ENCODE results near the gene COPRS.
A peak's percentile ranks its signal among the peaks of the same experiment; 100 is the strongest.

COPRS gene

GRCh38 chr17:31858642-31859486 lies at the start of gene COPRS:
COPRS (minus strand) TSS chr17:31859244; CDS start chr17:31859199, 45 bp downstream.
- peak; percentile 80 to 83 for DNase-seq

DNA sequence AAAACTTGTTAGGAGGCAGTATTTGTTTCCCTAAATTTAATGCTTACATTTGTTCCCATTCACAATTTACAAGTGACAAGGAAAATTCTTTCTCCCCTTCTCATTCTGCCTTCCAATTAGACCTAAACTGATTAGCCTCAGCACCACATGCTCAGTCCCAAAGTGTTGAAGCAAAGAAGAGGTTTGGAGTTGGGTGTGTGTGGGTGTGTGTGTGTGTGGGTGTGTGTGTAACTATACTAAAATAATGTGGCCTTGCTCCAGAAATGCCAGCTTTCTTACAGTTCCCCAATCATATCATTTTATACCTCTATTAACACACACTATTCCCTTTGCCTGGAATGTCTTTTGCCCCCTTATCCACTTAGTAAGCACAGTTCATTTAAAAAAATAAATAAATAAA lies 49.3 kb upstream of the COPRS start:
- DNase-seq = no peak

DNA sequence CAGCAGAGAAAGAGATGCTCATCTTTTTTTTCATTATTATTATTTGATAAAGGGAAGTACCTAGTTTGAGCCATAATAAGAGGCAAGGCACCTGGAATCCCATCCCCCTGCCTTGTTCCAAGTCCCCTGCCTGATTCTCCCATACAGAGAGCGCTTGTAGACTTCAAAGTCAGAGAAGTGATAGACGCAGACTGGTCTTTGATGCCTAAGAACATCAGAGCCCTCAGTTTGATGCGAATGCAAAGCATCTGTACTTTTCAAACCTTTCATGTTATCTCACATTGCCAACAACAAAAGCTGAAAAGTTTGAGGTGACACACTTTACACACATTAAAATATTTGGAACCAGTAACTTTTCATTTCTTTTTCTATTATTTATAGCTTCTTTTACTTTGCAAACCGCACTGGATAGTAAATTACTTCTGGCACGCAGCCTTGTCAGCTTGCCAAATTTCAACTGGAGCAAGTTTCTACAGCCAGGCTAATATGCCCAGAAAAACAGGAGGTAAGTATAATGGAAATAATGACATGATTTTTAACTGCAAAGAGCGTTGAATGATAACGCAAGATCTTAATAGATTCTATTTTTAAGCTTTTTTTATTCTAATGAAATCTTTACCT lies 48.4 kb upstream of the COPRS start:
- DNase-seq = no peak

GRCh38 chr17:31903401-31903800 lies 44.4 kb upstream of the COPRS start:
- no peak for DNase-seq

DNA sequence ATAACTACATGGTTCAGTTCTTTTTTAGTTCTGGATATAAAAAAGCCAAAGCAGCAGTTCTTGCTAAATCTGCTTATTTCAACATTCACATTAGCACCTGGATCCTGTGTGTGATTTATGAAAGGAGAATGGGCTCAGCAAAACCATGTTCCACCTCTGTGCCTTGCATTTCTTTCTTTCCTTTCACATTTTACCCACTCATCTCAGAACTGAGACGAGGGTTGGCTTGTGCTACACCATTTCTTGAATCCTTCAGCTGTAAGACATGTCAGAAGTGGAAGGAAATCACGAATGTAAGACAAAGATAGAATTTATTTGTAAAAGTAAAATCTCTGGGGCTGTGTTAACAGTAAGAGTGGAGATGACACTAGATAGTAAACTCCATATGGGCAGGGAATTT lies 43.6 kb upstream of the COPRS start:
- DNase-seq = no peak

- DNase-seq = no peak
Measured at GRCh38 chr17:31900877-31901276, 41.8 kb upstream of the COPRS start.

- DNase-seq = peak in 1 of 2 donors; percentile 30
Measured at GRCh38 chr17:31888124-31888523, 29.1 kb upstream of the COPRS start.

DNA sequence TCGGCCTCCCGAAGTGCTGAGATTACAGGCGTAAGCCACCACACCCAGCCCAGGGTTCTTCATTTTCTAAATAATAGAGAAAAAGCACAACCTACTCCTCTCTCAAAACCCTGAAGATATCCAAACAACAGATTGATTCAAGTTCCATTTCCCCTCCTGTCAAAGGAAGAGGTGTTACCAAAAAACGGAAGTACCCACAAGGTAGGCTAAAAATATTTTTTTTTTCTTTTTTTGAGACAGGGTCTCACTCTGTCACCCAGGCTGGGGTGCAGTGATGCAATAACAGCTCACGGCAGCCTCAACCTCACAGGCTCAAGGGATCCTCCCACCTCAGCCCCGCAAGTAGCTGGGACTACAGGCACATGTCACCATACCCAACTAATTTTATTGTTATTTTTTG lies 23.5 kb upstream of the COPRS start:
- DNase-seq = peak in 1 of 2 donors; percentile 32

GRCh38 chr17:31880311-31880710 lies 21.3 kb upstream of the COPRS start:
- DNase-seq = no peak

DNA sequence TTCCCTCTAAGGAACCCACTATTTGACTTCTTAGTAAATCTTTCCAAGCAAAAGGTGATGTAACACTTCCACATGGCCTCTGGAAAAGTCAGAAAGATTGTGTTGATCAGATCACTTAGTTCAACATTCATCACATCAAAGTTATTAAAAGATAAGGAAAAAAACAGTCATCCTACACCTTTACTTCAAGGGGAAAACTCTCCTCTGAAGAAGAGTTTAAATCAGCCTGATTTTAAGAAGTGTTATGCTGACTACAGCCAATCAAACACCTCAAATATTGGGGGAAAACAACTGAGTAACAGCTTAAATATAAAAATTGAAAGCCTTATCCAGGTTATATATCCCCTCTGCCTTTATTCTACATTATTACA lies 19.6 kb upstream of the COPRS start:
- no peak for DNase-seq

DNA sequence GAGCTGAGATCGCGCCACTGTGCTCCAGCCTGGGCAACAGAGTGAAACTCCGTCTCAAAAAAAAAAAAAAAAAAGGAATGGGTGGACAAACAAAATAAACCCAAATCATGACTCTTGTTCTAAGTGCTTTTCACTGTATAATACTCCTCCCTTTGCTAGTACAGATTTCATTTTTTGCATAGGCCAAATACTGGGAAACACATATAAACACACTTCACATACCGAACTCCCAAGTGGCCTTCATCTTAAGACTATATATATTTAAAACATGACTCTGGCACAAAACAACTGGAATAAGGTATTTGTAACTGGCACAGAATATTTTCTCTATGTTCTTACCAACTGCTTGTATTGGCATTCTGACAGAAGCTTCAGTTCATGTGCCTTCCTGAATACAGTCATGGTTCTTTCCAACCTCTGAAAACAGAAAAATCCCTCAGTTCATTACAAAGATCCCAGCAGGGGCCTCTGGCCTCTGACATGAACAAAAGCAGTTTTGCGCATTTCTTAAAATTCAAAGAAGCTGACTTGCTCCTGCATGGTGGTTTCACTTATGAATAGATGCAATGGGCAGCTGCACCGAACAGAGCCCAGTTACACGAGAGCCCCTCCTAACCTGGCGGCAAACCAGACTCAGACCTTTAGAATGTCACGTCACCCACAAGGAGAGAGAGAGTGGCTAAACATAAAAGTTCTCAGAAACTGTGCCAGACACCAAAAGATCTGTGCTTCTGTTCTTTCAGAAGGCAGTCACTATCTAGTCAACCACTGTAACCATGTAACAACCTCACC lies 19.1 kb upstream of the COPRS start:
- DNase-seq = no peak

DNA sequence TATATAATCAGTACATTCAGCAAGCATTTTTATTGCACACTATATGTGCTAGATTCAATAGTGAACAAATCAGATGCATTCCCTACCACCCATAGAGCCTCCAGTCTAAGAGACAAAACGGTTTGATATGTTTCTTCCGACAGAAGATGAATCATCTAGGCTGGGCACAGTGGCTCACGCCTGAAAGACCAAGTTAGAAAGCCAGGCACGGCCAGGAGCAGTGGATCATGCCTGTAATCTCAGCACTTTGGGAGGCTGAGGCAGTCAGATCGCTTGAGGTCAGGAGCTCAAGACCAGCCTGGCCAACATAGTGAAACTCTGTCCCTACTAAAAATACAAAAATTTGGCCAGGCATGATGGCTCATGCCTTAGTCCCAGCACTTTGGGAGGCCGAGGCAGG lies 18.3 kb upstream of the COPRS start:
- no peak for DNase-seq

GRCh38 chr17:31875081-31875480 lies 16.0 kb upstream of the COPRS start:
- no peak for DNase-seq

GRCh38 chr17:31869797-31870568 lies 10.9 kb upstream of the COPRS start:
- DNase-seq = no peak

GRCh38 chr17:31869031-31869430 lies 10.0 kb upstream of the COPRS start:
- no peak for DNase-seq

- no peak for DNase-seq
Measured at GRCh38 chr17:31859487-31860008, 504 bp upstream of the COPRS start.

DNA sequence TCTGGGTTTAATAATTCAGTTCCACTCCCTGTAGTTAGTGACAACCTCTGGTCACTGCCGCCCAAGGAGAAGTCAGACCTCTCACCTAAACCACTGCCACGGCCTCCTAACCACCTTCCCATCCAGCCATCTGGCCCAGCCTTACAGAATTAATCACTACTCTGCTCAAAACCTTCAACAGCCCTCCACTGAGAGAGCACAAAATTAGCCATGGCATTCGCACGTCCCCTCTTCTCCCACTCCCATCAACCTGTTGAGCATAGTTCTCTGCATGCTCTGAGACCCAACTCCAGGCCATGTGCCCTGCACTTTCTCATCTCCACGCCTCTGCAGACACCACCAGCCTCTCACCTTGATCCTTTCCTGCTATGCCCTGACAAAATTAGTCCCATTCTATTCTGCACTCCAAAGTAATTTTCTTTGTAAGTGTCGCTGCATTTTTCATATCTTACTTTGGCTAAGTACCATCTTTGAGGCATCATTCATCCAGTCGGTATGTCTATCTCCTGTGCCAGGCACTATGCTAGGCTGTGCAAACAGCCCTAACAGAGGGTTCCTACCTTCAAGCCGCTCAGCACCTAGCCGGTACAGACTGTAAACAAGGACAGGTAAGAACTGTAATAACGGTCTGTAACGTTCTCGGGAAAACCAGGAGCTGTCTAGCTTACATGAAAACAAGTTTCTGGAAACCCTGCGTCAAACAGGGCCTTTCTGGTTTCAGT lies 963 bp downstream of the COPRS start:
- DNase-seq = no peak

DNA sequence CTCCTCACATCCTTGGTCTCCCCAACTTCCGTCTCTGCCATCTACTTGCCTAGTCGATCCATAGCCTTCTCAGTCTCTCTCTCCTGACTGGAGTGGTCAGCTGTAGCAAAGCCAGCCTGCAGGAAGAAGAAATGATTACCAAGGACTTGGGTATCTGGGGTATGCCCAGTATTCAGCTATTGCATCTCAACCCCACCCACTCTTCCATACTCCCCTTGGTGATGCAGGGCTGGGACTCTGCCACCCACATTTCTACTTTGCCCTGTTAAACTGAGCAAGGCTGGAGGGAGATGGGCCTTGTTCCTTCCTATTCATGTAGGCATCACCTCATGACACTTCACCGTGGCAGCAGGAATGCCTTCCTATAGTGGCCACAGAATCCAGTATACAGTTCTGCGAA lies 2.3 kb downstream of the COPRS start:
- no peak for DNase-seq

GRCh38 chr17:31854672-31855071 lies 4.4 kb downstream of the COPRS start:
- no peak for DNase-seq

- DNase-seq = no peak
Measured at GRCh38 chr17:31853911-31854470, 5.1 kb downstream of the COPRS start.

DNA sequence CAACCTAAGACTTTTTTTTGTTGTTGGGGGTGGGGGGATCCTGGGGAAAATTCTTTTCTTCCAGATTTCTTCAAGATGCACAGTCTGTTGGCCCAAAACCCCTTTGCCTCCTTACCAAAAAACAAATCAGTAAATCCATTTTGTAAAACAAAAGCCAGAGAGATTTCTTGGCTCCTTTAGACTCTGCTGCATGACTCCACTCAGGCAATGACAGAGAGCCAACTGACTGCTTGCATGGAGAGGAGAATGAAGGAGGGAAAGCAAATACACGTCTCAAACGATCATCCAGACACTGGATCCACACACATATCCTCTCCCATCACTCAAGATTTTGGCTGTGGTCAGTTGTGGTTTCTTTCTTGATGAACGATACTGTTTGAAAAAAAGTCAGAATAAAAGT lies 13.8 kb downstream of the COPRS start:
- DNase-seq = no peak

All from CD4-positive, alpha-beta T cell treated with Interleukin-1 beta for 1 hour (primary cell).